ENCODE results near the gene L1CAM. TPM values are rescaled to one million over a fixed set of nuclear protein-coding genes. Genes with fewer than 3 reads are reported as not detected.

L1CAM gene
- total and polyA plus RNA-seq, 2 experiments from 2014 or later = 0.33 to 0.69 TPM

DNA sequence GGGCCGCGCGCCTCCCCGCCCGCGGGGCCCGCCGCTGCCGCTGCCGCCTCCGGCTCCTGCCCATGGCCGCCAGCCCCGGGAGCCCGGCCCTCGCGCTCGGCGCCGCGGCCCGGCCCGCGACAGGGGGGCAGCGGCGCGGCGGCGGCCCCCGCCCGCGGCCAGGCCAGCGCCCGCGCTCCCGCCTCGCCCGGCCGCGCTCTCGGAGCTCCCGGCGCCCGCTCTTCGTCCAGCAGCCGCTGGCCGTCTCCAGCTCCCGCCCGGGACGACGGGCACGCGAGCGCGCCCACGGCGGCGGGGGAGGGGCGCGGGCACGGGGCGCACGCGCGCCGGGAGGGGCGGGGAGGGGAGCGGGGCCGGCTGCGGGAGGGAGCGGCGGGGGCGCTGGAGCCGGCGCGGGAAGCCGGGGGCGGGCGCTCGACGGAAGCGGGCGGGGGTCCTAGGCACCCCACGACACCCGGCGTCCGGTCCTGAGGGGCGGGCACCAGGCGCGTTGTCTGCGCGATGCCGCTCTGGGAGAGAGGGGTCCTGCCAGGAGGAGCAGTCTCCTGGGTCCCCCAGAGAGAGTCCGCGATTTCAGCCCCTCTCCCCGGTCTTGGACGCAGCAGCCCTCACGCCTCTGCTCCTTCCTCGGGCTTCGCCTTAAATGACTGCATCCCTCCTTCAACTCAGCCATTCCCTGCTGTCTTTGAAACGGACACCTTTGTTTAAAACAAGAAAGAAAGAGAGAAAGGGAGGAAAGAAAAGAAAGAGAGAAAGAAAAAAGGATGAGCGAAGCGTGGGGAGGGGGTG lies 55.1 kb downstream of the L1CAM start:
- H2AFZ ChIP-seq = no peak overlapping the region
- no peaks in the 10 kb centered on the region for H3K9me2 ChIP-seq (replicated peaks; ENCODE audit: insufficient read depth)
- no peak for TF ChIP-seq EZH2 (IDR thresholded peaks at IDR 0.05; ENCODE audit: borderline replicate concordance)
- peak overlapping the region; percentile 49 for H3K4me2 ChIP-seq
- no peaks in the 10 kb centered on the region for H3K9me3 ChIP-seq (ENCODE audit: low read depth)
- H3K4me1 ChIP-seq (ENCODE audit: insufficient read depth) = no peaks in the 10 kb centered on the region
- no peaks in the 10 kb centered on the region for H4K20me1 ChIP-seq (ENCODE audit: insufficient read depth, poor library complexity, severe bottlenecking)
- WGBS (ENCODE audit: low lambda C conversion rate, missing lambda C conversion rate) = 57% methylated on average over 21 of the region's 102 CpGs
- no peak overlapping the region for H3K27ac ChIP-seq
- H3K79me2 ChIP-seq = no peaks in the 10 kb centered on the region
- H3K4me3 ChIP-seq = no peak overlapping the region
- no peaks in the 10 kb centered on the region for H3K36me3 ChIP-seq (replicated peaks; ENCODE audit: insufficient read depth, low read depth)
- DNase-seq (ENCODE audit: low spot score) = no peak
- peaks cover 34% of the 10 kb centered on the region for H3K27me3 ChIP-seq

DNA sequence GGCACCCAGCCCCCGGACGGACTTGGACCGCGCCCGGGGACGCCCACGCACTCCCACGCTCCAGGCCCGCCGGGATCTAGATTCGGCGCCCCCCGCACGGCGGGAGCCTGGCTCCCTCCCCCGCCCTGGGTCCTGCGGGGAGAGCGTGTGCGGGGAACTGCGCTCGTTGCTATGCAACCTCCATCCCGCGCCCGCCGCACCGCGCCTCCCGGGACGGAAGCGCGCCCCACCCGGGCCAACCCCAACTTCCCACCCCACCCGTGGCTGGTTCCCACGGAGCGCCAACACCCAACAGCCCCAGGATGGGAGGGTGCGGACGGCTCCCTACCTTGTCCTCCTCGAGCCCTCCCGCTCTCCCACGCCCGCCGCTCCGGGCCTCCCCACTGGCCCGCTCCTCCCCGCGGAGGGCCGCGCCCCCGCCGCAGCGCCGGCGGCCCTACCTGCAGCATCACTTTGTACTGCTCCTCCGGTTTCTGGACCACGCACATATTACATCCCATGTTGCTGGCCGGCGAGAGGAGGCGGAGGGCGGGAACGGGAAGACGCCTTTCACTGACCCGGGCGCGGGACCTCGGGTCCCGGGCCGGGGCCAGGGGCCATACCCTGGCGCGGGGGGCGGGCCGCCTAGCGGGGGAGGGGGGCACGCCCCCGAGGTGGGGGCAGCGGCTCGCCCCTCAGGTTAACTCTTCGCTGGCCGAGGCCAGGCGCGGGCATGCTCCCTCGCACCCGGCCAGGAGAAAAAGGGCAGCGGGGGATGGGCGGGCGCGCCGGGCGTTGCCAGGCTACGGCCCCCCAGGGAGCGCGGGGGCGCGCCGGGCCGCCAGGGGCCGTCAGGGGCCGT lies 56.0 kb downstream of the L1CAM start, which contains the start of gene PDZD4:
Gene PDZD4 (minus strand): TSS at position 746 of the 841 bp plus-strand sequence. CDS start 246 bp downstream, at position 500.
- Histone ChIP-seq H3K27ac (no peak within 1 kb of the TSS), H3K79me2 (no peaks in the 10 kb centered on the region), H2AFZ (no peak within 1 kb of the TSS), H3K4me2 (peak within 1 kb of the TSS; percentile 71), H3K9me3 (ENCODE audit: low read depth) (no peaks in the 10 kb centered on the region), H3K36me3 (replicated peaks; ENCODE audit: insufficient read depth, low read depth) (no peaks in the 10 kb centered on the region), H3K9me2 (replicated peaks; ENCODE audit: insufficient read depth) (no peaks in the 10 kb centered on the region), H3K4me3 (no peak within 1 kb of the TSS), H4K20me1 (ENCODE audit: insufficient read depth, poor library complexity, severe bottlenecking) (no peaks in the 10 kb centered on the region), H3K4me1 (ENCODE audit: insufficient read depth) (no peaks in the 10 kb centered on the region), H3K27me3 (peaks cover 34% of the 10 kb centered on the region)
- peak; percentile 72 for TF ChIP-seq EZH2 (IDR thresholded peaks at IDR 0.05; ENCODE audit: borderline replicate concordance)
- TF ChIP-seq, protein P1, sequence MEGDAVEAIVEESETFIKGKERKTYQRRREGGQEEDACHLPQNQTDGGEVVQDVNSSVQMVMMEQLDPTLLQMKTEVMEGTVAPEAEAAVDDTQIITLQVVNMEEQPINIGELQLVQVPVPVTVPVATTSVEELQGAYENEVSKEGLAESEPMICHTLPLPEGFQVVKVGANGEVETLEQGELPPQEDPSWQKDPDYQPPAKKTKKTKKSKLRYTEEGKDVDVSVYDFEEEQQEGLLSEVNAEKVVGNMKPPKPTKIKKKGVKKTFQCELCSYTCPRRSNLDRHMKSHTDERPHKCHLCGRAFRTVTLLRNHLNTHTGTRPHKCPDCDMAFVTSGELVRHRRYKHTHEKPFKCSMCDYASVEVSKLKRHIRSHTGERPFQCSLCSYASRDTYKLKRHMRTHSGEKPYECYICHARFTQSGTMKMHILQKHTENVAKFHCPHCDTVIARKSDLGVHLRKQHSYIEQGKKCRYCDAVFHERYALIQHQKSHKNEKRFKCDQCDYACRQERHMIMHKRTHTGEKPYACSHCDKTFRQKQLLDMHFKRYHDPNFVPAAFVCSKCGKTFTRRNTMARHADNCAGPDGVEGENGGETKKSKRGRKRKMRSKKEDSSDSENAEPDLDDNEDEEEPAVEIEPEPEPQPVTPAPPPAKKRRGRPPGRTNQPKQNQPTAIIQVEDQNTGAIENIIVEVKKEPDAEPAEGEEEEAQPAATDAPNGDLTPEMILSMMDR (IDR thresholded peaks at IDR 0.05; ENCODE audit: poor library complexity) = no peak
- WGBS (ENCODE audit: low lambda C conversion rate, missing lambda C conversion rate) = 52% methylated on average over 18 of the region's 97 CpGs
- DNase-seq (ENCODE audit: low spot score) = no peak

DNA sequence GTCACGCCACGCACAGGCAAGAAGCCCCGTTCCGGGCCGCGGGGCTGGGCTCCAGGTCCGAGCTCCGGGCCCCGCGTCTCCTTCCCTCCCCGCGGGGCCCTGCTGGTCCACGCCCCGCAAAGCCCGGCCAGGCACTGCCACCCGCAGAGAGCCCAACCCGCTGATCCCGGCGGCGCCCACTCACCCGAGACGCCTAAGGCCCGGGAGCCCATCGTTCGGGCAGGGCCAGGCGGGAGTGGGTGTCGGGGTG lies 56.5 kb downstream of the L1CAM start:
- no peak overlapping the region for H3K4me3 ChIP-seq
- no peaks in the 10 kb centered on the region for H3K9me3 ChIP-seq (ENCODE audit: low read depth)
- peak overlapping the region; percentile 71 for H3K4me2 ChIP-seq
- no peaks in the 10 kb centered on the region for H4K20me1 ChIP-seq (ENCODE audit: insufficient read depth, poor library complexity, severe bottlenecking)
- peaks cover 34% of the 10 kb centered on the region for H3K27me3 ChIP-seq
- no peaks in the 10 kb centered on the region for H3K36me3 ChIP-seq (replicated peaks; ENCODE audit: insufficient read depth, low read depth)
- H3K9me2 ChIP-seq (replicated peaks; ENCODE audit: insufficient read depth) = no peaks in the 10 kb centered on the region
- H3K79me2 ChIP-seq = no peaks in the 10 kb centered on the region
- no peak for DNase-seq (ENCODE audit: low spot score)
- H3K4me1 ChIP-seq (ENCODE audit: insufficient read depth) = no peaks in the 10 kb centered on the region
- TF ChIP-seq EZH2 (IDR thresholded peaks at IDR 0.05; ENCODE audit: borderline replicate concordance) (no peak), EZH2phosphoT487 (IDR thresholded peaks at IDR 0.05; ENCODE audit: low read depth, severe bottlenecking, unreplicated experiment) (no peak)
- TF ChIP-seq, protein P1 (IDR thresholded peaks at IDR 0.05; ENCODE audit: poor library complexity) = no peak
- WGBS (ENCODE audit: low lambda C conversion rate, missing lambda C conversion rate) = 32% methylated on average over 6 of the region's 27 CpGs
- no peak overlapping the region for H2AFZ ChIP-seq
- H3K27ac ChIP-seq = no peak overlapping the region
